Prostate gland (tissue), 2 donors: Measurements from ENCODE around the gene GLDC.

Source experiments
- CTCF ChIP-seq, 4 experiments: fragments of 200-600 bp in 2 of 4; fragments of 450-650 bp in 2 of 4; sonication (generic) in 2 of 4; IDR thresholded peaks; 1 replicate in 3 of 4; 2 replicates in 1 of 4; pipeline ENCODE4 v1.5.1; 2016 to 2019; ENCODE audit warnings: antibody characterized with exemption in 4 of 4, mild to moderate bottlenecking in 2 of 4, moderate library complexity in 2 of 4
- POLR2A ChIP-seq: fragments of 450-650 bp; IDR thresholded peaks from one replicate; pipeline ENCODE4 v1.6.1; 2016; ENCODE audit warnings: antibody characterized with exemption, mild to moderate bottlenecking

GRCh38 chr9:6660512-6660911 lies 15.0 kb upstream of the GLDC start:
- TF ChIP-seq CTCF (IDR thresholded peaks at IDR 0.05) (no peak), POLR2A (no peak)
